ENCODE data around the gene DSTYK. TPM values are rescaled to one million over a fixed set of nuclear protein-coding genes. Genes with fewer than 3 reads are reported as not detected.

The DSTYK gene
- total RNA-seq, 2 experiments from 2014 or later: 13.9 to 15.3 TPM

DNA sequence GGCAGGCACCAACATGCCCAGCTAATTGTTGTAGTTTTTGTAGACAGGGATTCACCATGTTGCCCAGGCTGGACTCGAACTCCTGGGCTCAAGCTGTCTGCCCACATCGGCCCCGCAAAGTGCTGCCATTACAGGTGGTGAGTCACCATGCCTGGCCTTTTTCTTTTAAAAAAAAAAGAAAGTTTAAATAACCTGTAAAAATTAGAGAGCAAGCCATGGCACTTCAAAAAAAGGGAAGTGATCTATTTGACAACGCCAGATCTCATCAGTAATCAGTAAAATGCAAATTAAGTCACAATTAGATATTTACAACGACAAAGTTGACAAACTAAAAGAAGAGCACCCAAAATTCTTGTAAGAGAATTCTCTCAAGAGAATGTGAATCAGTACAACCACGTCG is 86.8 kb downstream of the DSTYK start:
- Histone ChIP-seq H3K4me1 (ENCODE audit: insufficient read depth, low read length) (peaks cover 26% of the 10 kb centered on the region), H3K27ac (ENCODE audit: low read depth in 1 of 2, low read length in 2 of 2) (no peak overlapping the region), H3K4me3 (ENCODE audit: low read length) (no peak overlapping the region), H3K36me3 (ENCODE audit: insufficient read depth, low read length) (no peaks in the 10 kb centered on the region), H3K27me3 (ENCODE audit: control insufficient read depth in 1 of 2, insufficient read depth in 2 of 2, low read length in 2 of 2) (no peaks in the 10 kb centered on the region), H3K9me3 (ENCODE audit: control insufficient read depth in 1 of 2, insufficient read depth in 1 of 2, low read length in 2 of 2) (no peaks in the 10 kb centered on the region)
- ChIA-PET CTCF (no interaction called here), POLR2A (no interaction called here)
- Mint-ChIP-seq H3K4me1 (ENCODE audit: low read depth) (peaks cover 33% of the 10 kb centered on the region), H3K4me3 (peak overlapping the region; percentile 70), H3K36me3 (ENCODE audit: low read depth) (peaks cover 23% of the 10 kb centered on the region), H3K9me3 (no peaks in the 10 kb centered on the region), H3K27me3 (no peaks in the 10 kb centered on the region), H3K27ac (no peak overlapping the region)
- TF ChIP-seq, protein P1, sequence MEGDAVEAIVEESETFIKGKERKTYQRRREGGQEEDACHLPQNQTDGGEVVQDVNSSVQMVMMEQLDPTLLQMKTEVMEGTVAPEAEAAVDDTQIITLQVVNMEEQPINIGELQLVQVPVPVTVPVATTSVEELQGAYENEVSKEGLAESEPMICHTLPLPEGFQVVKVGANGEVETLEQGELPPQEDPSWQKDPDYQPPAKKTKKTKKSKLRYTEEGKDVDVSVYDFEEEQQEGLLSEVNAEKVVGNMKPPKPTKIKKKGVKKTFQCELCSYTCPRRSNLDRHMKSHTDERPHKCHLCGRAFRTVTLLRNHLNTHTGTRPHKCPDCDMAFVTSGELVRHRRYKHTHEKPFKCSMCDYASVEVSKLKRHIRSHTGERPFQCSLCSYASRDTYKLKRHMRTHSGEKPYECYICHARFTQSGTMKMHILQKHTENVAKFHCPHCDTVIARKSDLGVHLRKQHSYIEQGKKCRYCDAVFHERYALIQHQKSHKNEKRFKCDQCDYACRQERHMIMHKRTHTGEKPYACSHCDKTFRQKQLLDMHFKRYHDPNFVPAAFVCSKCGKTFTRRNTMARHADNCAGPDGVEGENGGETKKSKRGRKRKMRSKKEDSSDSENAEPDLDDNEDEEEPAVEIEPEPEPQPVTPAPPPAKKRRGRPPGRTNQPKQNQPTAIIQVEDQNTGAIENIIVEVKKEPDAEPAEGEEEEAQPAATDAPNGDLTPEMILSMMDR (IDR thresholded peaks at IDR 0.05): no peak
- intact Hi-C loops (cut with DNase I, micrococcal nuclease): loop anchor here (2.0 to 10.0 kb wide), 7 partner anchors 20 to 1488 kb away; partner anchors contain the start of genes EIF2D (in 1 of the 2), ELK4 (in 1 of the 2), PPP1R15B (in 1 of the 2) and RAB29 (in 1 of the 2)
- ATAC-seq (ENCODE audit: poor library complexity): no peak
- DNase-seq: no peak

DNA sequence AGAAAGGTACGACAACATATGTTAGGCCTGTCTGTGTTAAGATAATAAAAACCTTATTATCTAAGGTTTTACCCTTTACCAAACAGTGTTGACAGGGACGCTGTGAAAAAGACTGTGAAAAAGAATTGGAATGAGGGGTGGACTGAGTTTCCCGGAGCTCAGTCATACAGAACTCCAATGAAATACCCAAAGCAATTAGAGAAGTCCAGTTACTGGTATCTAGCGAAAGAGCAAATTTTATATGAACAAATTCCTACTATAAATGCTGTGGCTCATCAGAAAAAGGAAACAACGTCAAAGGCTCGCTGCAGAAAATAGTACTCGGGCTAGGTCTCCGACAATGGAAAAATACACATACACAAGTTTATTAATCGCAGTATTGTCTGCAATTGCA is 89.0 kb downstream of the DSTYK start:
- peaks cover 34% of the 10 kb centered on the region for H3K36me3 Mint-ChIP-seq (ENCODE audit: low read depth)
- TF ChIP-seq, protein P1 (IDR thresholded peaks at IDR 0.05): no peak
- intact Hi-C loops (cut with DNase I, micrococcal nuclease): loop anchor here (1.0 to 10.0 kb wide), 10 partner anchors 19 to 1490 kb away; partner anchors contain the start of genes DSTYK (in 2 of the 2), EIF2D (in 1 of the 2), ELK4 (in 1 of the 2) and PPP1R15B (in 1 of the 2)
- Histone ChIP-seq H3K4me3 (ENCODE audit: low read length) (peak overlapping the region; percentile 79), H3K36me3 (ENCODE audit: insufficient read depth, low read length) (peaks cover 5% of the 10 kb centered on the region), H3K9me3 (ENCODE audit: control insufficient read depth in 1 of 2, insufficient read depth in 1 of 2, low read length in 2 of 2) (no peaks in the 10 kb centered on the region), H3K27me3 (ENCODE audit: control insufficient read depth in 1 of 2, insufficient read depth in 2 of 2, low read length in 2 of 2) (no peaks in the 10 kb centered on the region), H3K4me1 (ENCODE audit: insufficient read depth, low read length) (peaks cover 32% of the 10 kb centered on the region), H3K27ac (ENCODE audit: low read depth in 1 of 2, low read length in 2 of 2) (peak overlapping the region; percentile 90 to 94)
- H3K27ac Mint-ChIP-seq: peak overlapping the region; percentile 98
- peaks cover 45% of the 10 kb centered on the region for H3K4me1 Mint-ChIP-seq (ENCODE audit: low read depth)
- H3K27me3 Mint-ChIP-seq: no peaks in the 10 kb centered on the region
- POLR2A ChIA-PET: interaction anchor here (1.3 to 2.4 kb wide), 4 partner anchors 13 to 198 kb away, joined by 3 to 9 read pairs (median 6); no protein-coding TSS in a partner anchor
- no peak for ATAC-seq (ENCODE audit: poor library complexity)
- H3K4me3 Mint-ChIP-seq: peak overlapping the region; percentile 94
- H3K9me3 Mint-ChIP-seq: no peaks in the 10 kb centered on the region
- CTCF ChIA-PET: interaction anchor here (0.9 to 2.4 kb wide), 4 partner anchors 19 to 134 kb away, joined by 3 to 19 read pairs (median 6); partner anchors contain the start of gene TMCC2
- no peak for DNase-seq

DNA sequence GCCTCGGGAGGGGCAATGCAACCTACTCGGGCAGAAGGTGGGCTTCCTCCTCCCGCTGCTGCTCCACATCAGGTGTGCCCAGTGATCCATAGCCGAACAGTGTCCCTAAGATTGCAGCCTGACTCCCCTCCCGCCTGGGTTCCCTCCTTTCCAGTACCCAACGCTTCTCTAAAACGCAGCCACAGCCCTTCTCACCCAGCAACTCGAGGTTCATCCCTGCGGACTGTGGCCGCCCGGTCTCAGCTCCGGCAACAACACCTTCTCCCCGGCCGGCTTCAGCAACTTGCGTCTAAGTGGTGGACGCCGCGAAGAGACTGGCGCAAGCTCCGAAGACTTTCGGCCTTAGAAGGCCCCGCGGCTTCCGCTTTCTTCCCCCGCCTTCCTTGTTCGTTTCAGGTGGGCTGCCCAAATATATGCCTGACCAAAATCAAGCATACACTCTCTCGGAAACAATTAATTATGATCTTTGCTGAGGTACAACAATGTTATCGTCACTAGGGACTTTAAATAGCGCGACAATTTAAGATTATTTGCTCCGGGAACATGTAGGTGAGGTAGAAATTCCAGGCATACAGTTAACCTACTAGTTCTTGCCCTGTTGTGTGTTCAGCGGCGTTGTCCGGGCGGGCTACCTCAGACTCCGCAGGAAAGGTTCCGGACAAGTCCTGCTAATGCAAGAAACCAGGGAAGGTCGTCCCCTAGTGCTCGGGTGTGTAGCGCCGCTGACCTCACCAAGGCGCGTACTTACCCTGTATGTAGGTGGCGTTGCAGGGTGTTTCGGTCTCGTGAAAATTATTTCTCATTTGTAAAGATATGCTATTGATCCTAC is 89.6 kb downstream of the DSTYK start, which contains the start of gene RBBP5:
TSS of gene RBBP5 (minus strand) at position 319 of the 829 bp plus-strand sequence. CDS start at position 214, 105 bp downstream.
- H3K36me3 Mint-ChIP-seq (ENCODE audit: low read depth): peaks cover 35% of the 10 kb centered on the region
- ChIA-PET CTCF (interaction anchor here (0.9 to 2.8 kb wide), 6 partner anchors 20 to 134 kb away, joined by 3 to 19 read pairs (median 5); partner anchors contain the start of gene TMCC2), POLR2A (interaction anchor here (0.6 to 2.4 kb wide), 11 partner anchors 10 to 615 kb away, joined by 3 to 9 read pairs (median 4); partner anchors contain the start of gene ELK4)
- no peaks in the 10 kb centered on the region for H3K27me3 ChIP-seq (ENCODE audit: control insufficient read depth in 1 of 2, insufficient read depth in 2 of 2, low read length in 2 of 2)
- TF ChIP-seq, protein P1 (IDR thresholded peaks at IDR 0.05): peak; percentile 57
- H3K27ac ChIP-seq (ENCODE audit: low read depth in 1 of 2, low read length in 2 of 2): peak within 1 kb of the TSS; percentile 90 to 94
- intact Hi-C loops (cut with DNase I, micrococcal nuclease): loop anchor here (1.0 to 10.0 kb wide), 10 partner anchors 19 to 1490 kb away; partner anchors contain the start of genes DSTYK (in 2 of the 2), EIF2D (in 1 of the 2), ELK4 (in 1 of the 2) and PPP1R15B (in 1 of the 2)
- peak within 1 kb of the TSS; percentile 79 for H3K4me3 ChIP-seq (ENCODE audit: low read length)
- peaks cover 32% of the 10 kb centered on the region for H3K4me1 ChIP-seq (ENCODE audit: insufficient read depth, low read length)
- H3K4me1 Mint-ChIP-seq (ENCODE audit: low read depth): peaks cover 46% of the 10 kb centered on the region
- peak; percentile 91 for ATAC-seq (ENCODE audit: poor library complexity)
- peak within 1 kb of the TSS; percentile 98 for H3K27ac Mint-ChIP-seq
- peak; percentile 93 to 99 (median 95) for DNase-seq
- peak within 1 kb of the TSS; percentile 94 for H3K4me3 Mint-ChIP-seq
- no peaks in the 10 kb centered on the region for H3K9me3 Mint-ChIP-seq
- no peaks in the 10 kb centered on the region for H3K27me3 Mint-ChIP-seq
- no peaks in the 10 kb centered on the region for H3K9me3 ChIP-seq (ENCODE audit: control insufficient read depth in 1 of 2, insufficient read depth in 1 of 2, low read length in 2 of 2)
- H3K36me3 ChIP-seq (ENCODE audit: insufficient read depth, low read length): peaks cover 9% of the 10 kb centered on the region

Data from CD4-positive, alpha-beta T cell (primary cell).